C4-2B (cell line): ENCODE measurements around the gene IGFBP6.

Source experiments
- H3K27ac ChIP-seq: fragments of 450-650 bp; 2 replicates; pipeline ENCODE4 v1.5.1; 2017
- ZFX ChIP-seq: fragments of 450-650 bp; IDR thresholded peaks from 2 replicates; pipeline ENCODE4 v1.6.1; 2017
- TF ChIP-seq, protein P1 (sequence below): fragments of 450-650 bp; conservative IDR thresholded peaks from 2 replicates; pipeline ENCODE4 v1.5.1; 2017; ENCODE audit warnings: mild to moderate bottlenecking

IGFBP6 gene

DNA sequence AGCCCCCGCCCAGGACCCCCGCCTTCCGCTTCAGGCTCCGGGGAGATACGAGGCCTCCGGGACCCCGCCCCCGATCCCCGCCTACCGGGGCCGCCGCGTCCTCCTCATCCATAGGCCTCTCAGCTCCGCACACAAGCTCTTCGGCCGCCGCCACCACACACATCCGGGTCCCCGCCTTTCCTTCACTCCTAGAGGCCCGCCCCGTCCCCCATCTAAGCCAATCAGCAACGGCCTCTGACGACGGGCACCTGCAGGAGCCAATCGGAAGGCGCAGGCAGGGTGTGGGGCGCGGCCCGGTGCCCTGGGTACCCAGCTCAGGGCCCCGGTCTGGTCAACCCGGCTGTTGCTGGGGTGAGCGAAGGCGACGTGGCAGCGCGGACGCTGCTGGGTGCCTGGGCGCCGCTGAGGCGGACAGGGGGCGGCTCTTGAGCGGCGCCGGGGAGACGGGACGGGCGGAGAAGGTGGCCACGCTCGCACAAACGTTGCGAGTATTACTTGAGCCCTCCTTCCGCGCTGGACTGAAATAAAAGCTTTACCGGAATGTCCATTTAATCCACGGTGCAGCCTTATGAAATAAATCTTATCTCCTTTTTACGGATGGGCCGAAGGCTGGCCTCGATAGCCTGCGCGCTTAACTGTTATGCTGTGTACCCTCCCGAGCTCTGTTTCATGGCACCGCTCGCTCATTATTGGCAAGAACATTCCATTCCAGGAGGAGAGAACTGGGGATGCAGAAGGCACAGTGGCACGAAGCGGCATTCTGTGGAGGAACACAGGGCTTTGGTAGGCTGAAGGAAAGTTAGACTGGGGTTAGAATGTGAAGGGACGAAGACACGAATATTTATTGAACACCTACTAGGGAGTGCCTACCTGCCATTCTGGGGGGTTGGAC is 18.0 kb upstream of the IGFBP6 start, which contains the start of gene SPRYD3:
SPRYD3 (minus strand) TSS at position 165 of the 892 bp plus-strand sequence; CDS start at position 108, 57 bp downstream.
- TF ChIP-seq ZFX: peak; percentile 38; the same call in 1 of the 2 replicates
- TF ChIP-seq, protein P1, sequence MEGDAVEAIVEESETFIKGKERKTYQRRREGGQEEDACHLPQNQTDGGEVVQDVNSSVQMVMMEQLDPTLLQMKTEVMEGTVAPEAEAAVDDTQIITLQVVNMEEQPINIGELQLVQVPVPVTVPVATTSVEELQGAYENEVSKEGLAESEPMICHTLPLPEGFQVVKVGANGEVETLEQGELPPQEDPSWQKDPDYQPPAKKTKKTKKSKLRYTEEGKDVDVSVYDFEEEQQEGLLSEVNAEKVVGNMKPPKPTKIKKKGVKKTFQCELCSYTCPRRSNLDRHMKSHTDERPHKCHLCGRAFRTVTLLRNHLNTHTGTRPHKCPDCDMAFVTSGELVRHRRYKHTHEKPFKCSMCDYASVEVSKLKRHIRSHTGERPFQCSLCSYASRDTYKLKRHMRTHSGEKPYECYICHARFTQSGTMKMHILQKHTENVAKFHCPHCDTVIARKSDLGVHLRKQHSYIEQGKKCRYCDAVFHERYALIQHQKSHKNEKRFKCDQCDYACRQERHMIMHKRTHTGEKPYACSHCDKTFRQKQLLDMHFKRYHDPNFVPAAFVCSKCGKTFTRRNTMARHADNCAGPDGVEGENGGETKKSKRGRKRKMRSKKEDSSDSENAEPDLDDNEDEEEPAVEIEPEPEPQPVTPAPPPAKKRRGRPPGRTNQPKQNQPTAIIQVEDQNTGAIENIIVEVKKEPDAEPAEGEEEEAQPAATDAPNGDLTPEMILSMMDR: no peak
- H3K27ac ChIP-seq: peak within 1 kb of the TSS; percentile 82

DNA sequence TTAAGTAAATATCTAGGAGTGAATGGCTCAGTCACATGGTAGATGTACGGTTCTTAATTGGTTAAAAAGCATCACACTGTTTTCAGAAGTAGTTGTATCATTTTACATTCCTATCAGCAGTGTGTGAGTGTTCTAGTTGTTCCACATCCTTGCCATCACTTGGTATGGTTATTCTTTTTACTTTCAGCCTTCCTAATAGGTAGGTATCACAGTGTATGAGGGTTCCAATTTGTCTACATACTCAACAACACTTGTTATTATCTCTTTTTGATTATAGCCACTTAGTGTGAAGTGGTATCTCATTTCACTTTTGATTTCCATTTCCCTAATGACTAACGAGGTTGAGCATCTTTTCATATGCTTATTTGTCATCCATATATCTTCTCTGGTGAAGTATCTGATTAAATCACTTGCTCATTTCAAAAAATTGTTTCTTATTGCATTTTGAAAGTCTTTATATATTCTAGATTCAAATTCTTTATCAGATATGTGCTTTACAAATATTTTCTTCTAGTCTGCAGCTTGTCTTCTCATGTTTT is 14.8 kb upstream of the IGFBP6 start:
- H3K27ac ChIP-seq: no peak overlapping the region
- TF ChIP-seq, protein P1: no peak
- no peak for TF ChIP-seq ZFX

DNA sequence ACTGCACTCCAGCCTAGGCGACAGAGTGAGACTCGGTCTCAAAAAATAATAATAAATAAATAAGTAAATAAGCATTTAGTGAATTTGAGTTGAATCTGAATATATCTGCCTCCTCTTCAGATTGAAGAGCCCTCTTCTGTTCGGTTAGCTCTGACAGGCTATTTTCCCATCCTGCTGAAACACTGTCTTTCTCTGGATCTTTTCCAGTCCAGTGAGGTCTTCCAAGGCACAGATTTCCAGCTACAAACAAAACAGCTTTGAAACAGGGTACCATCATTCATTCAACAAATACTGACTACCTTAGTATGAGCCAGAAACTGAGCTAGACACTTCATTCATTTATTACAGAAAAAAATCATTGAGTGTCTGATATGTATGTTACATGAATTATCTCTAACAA is 11.1 kb upstream of the IGFBP6 start:
- no peak overlapping the region for H3K27ac ChIP-seq
- no peak for TF ChIP-seq ZFX
- TF ChIP-seq, protein P1: no peak

DNA sequence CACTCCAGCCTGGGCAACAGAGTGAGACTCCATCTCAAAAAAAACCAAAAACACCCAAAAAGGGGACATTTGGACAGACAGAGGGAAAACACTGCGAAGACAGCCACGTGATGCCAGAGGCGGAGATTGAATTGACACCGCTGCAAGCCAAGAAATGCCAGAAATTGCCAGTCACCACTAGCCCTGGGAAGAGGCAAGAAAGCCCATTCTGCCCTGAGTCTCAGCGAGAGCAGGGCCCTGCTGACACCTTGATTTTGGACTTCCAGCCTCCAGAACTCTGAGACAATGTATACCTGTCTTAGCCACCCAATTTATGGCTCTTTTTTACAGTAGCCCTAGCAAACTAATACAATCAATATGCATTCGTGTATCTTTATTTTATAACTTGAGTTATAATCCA is 7.4 kb upstream of the IGFBP6 start:
- TF ChIP-seq, protein P1: no peak
- TF ChIP-seq ZFX: no peak
- H3K27ac ChIP-seq: no peak overlapping the region

DNA sequence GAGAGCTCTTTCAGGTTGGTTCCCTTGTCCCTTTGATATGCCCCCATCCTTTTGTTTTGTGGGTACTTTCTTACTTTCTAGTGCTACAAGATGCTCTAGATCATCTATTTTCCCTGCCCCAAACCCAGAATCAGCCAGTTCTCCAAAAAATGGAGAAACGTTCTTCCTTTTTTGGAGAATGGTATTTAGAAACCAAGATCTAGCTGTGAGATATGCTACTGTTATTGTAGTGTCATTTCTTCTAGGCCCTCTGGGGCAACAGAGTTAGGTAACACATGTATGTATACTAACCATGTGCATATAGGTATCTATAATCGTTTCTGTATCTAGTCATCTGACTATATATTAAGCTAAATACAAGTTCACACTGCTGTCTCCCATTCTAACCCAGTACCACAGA is 6.9 kb upstream of the IGFBP6 start:
- TF ChIP-seq ZFX: no peak
- TF ChIP-seq, protein P1: no peak
- H3K27ac ChIP-seq: no peak overlapping the region

DNA sequence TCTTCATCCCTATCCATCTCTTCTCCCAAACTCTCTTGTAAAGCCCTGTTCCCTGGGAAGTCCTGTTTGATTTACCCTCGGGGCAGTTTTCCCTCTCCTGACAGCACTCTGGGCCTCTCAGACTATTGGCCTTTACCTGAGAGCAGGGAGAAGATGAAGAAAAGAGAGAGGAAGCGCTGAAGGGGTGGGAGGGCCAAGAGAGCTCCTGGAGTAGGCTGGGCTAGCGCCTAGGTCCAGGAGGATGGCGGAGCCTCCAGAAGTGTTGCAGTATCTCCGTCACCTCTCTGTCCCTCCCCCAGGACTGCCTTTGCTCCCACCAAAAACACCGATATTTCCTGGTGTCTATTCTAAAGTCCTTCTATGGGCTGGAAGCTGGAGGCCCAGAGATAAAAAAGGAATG is 5.7 kb upstream of the IGFBP6 start:
- TF ChIP-seq, protein P1: no peak
- TF ChIP-seq ZFX: no peak
- H3K27ac ChIP-seq: no peak overlapping the region

DNA sequence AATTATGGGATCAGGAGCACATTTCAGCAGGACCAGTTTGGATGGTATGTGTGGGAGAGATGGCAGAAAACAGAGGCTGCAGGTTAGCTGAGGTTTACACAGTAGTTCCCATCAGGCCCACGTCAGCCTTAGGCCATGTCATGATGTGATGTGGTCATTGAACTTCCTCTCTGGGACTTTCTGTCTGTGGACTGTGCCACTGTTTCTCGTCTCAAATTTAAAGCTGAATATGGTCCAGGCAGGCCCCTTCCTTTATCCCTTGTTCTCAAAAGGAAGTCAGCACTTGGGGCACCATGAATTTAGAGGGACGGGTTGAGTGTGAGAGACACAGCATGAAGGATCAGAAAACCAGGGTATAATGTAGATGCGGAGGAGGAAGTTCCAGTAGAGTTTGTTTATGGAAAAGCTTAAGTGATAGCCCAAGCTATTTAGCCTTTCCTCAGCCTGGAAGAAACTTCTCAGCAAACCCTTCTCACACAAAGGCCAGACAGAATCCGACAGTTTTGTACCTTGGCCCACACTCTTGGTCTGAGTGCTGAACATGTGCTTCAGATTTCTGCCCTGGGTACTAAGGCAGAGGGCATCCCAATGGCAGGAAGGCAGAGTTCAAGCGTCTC is 3.6 kb upstream of the IGFBP6 start:
- H3K27ac ChIP-seq: no peak overlapping the region

More for the DNA sequence above, 3.6 kb upstream of the IGFBP6 start:
- TF ChIP-seq, protein P1: no peak
- no peak for TF ChIP-seq ZFX
